Activated CD4-positive, alpha-beta T cell treated with anti-CD3 and anti-CD28 coated beads for 24 hours (primary cell): ENCODE data around the gene PCDHB4.
"Not testable (repeated sequence)": the region's sequence is repeated elsewhere in the genome, so short reads cannot be mapped to it uniquely, and the experiment has no call there.

Experiments
- DNase-seq, 2 donors: peaks; one replicate each; pipeline ENCODE4 v3.0.0-alpha.2; 2020; ENCODE audit warnings: low read depth in 2 of 2

PCDHB4 gene

GRCh38 chr5:141121563-141121962 is at the start of gene PCDHB4:
Gene PCDHB4, plus strand, starts transcription at chr5:141121818. Its CDS starts 181 bp downstream, at chr5:141121999.
- no peak for DNase-seq

GRCh38 chr5:141077826-141078225 is 43.8 kb upstream of the PCDHB4 start:
- DNase-seq, result no peak

- DNase-seq, result no peak
Observed at GRCh38 chr5:141082228-141082627, 39.4 kb upstream of the PCDHB4 start.

- peak; percentile 4 to 7 for DNase-seq
Observed at GRCh38 chr5:141084487-141084989, 37.1 kb upstream of the PCDHB4 start.

GRCh38 chr5:141094481-141095262 is 26.9 kb upstream of the PCDHB4 start, which contains the start of gene PCDHB2:
Gene PCDHB2, plus strand, starts transcription at chr5:141094615. Its CDS starts 176 bp downstream, at chr5:141094791.
- no peak for DNase-seq

- DNase-seq, result no peak
Observed at GRCh38 chr5:141095263-141095641, 26.4 kb upstream of the PCDHB4 start.

- not testable (repeated sequence) for DNase-seq
Observed at GRCh38 chr5:141096181-141096580, 25.4 kb upstream of the PCDHB4 start.

- not testable (repeated sequence) for DNase-seq
Observed at GRCh38 chr5:141096586-141096985, 25.0 kb upstream of the PCDHB4 start.

- DNase-seq, result peak in 1 of 2 donors; percentile 25
Observed at GRCh38 chr5:141100243-141100805, 21.3 kb upstream of the PCDHB4 start, which contains the start of gene PCDHB3. Gene PCDHB3, plus strand, starts transcription at chr5:141100473. Its CDS starts 177 bp downstream, at chr5:141100650.

- DNase-seq, result no peak
Observed at GRCh38 chr5:141101059-141101458, 20.6 kb upstream of the PCDHB4 start.

- not testable (repeated sequence) for DNase-seq
Observed at GRCh38 chr5:141102070-141102469, 19.5 kb upstream of the PCDHB4 start.

- not testable (repeated sequence) for DNase-seq
Observed at GRCh38 chr5:141102471-141102870, 19.1 kb upstream of the PCDHB4 start.

GRCh38 chr5:141105350-141105749 is 16.3 kb upstream of the PCDHB4 start:
- DNase-seq, result no peak

GRCh38 chr5:141119250-141119649 is 2.4 kb upstream of the PCDHB4 start:
- DNase-seq, result no peak

GRCh38 chr5:141121985-141122384 is 367 bp downstream of the PCDHB4 start:
- DNase-seq, result no peak

- DNase-seq, result not testable (repeated sequence)
Observed at GRCh38 chr5:141123396-141124135, 1.9 kb downstream of the PCDHB4 start.

- no peak for DNase-seq
Observed at GRCh38 chr5:141127305-141127704, 5.7 kb downstream of the PCDHB4 start.

- DNase-seq, result no peak
Observed at GRCh38 chr5:141135030-141135717, 13.6 kb downstream of the PCDHB4 start, which contains the start of gene PCDHB5. Gene PCDHB5, plus strand, starts transcription at chr5:141135206. Its CDS starts 229 bp downstream, at chr5:141135435.

GRCh38 chr5:141135718-141136266 is 14.2 kb downstream of the PCDHB4 start:
- no peak for DNase-seq

GRCh38 chr5:141137346-141137745 is 15.7 kb downstream of the PCDHB4 start:
- not testable (repeated sequence) for DNase-seq

GRCh38 chr5:141149812-141150211 is 28.2 kb downstream of the PCDHB4 start, which contains the start of gene PCDHB6:
Gene PCDHB6, plus strand, starts transcription at chr5:141150057. Its CDS starts 201 bp downstream, at chr5:141150258.
- no peak for DNase-seq
